ENCODE results near the gene SMURF2. TPM values are rescaled to one million over a fixed set of nuclear protein-coding genes. Genes with fewer than 3 reads are reported as not detected.

Gene SMURF2
- total and polyA plus RNA-seq, 9 of the 15 experiments (the other 6 are each of a cell fraction or from before 2014, with no cell fraction given): 3.8 to 22.0 (median 14.8) TPM

- in situ Hi-C loops (cut with MboI) (no loop called here), intact Hi-C loops (cut with micrococcal nuclease) (no loop called here)
- no peak overlapping the region for H3K4me3 ChIP-seq
- no peaks in the 10 kb centered on the region for H3K9me1 ChIP-seq (ENCODE audit: control insufficient read depth, insufficient read depth, low read length)
- no peaks in the 10 kb centered on the region for H3K27me3 ChIP-seq (ENCODE audit: control insufficient read depth in 2 of 2, insufficient read depth in 2 of 2, low read length in 2 of 2)
- no peaks in the 10 kb centered on the region for H3K79me2 ChIP-seq (ENCODE audit: control insufficient read depth, insufficient read depth, low read length)
- H4K20me1 ChIP-seq (replicated peaks; ENCODE audit: control insufficient read depth, insufficient read depth, low read length): no peaks in the 10 kb centered on the region
- CTCF ChIA-PET (ENCODE audit: low intra/inter-chr PET ratio): no interaction called here
- ATAC-seq (no peak), DNase-seq (ENCODE audit: extremely low read depth in 1 of 4, low spot score in 3 of 4) (no peak), FAIRE-seq (no peak)
- POLR2A ChIA-PET: interaction anchor here (0.7 to 2.5 kb wide), 3 partner anchors 11 to 77 kb away, joined by 3 to 8 read pairs (median 6); partner anchors contain the start of gene DDX5
- H3K9ac ChIP-seq (ENCODE audit: insufficient read depth in 1 of 2, low read depth in 2 of 2, low read length in 2 of 2): no peak overlapping the region; a peak in 1 of 4 replicates
- peaks cover 30% of the 10 kb centered on the region for H3K36me3 ChIP-seq (ENCODE audit: control insufficient read depth, insufficient read depth, low read length)
- TF ChIP-seq GABPA (tag; conservative IDR thresholded peaks at IDR 0.05; ENCODE audit: low read depth) (no peak), HNRNPK (IDR thresholded peaks at IDR 0.05; ENCODE audit: low read depth, low read length, poor library complexity, severe bottlenecking) (no peak), ATF1 (CRISPR knock-in tag; IDR thresholded peaks at IDR 0.05) (no peak), ATF1 (tag; IDR thresholded peaks at IDR 0.05) (no peak), ZNF830 (CRISPR knock-in tag; IDR thresholded peaks at IDR 0.05) (no peak), SMC3 (conservative IDR thresholded peaks at IDR 0.05; ENCODE audit: insufficient read depth, low read depth, low read length) (no peak), MTF1 (CRISPR knock-in tag; IDR thresholded peaks at IDR 0.05; ENCODE audit: borderline replicate concordance) (no peak), RNF2 (IDR thresholded peaks at IDR 0.05) (no peak), ZNF174 (CRISPR knock-in tag; IDR thresholded peaks at IDR 0.05) (no peak), RAD21 (CRISPR knock-in tag; conservative IDR thresholded peaks at IDR 0.05 in 1 of 2, IDR thresholded peaks at IDR 0.05 in 1 of 2) (no peak), RBM14 (IDR thresholded peaks at IDR 0.05; ENCODE audit: borderline replicate concordance, insufficient read depth, low read depth, low read length) (no peak), SIN3A (IDR thresholded peaks at IDR 0.05; ENCODE audit: borderline replicate concordance in 2 of 2, control insufficient read depth in 1 of 2, low read depth in 2 of 2, low read length in 2 of 2) (no peak), MEF2A (IDR thresholded peaks at IDR 0.05; ENCODE audit: control insufficient read depth, low read depth, low read length) (no peak), XRCC3 (IDR thresholded peaks at IDR 0.05) (no peak), RBFOX2 (IDR thresholded peaks at IDR 0.05; ENCODE audit: low read depth, low read length) (no peak), TAF9B (IDR thresholded peaks at IDR 0.05; ENCODE audit: partially characterized antibody) (no peak), TBL1XR1 (IDR thresholded peaks at IDR 0.05; ENCODE audit: low read length in 2 of 2) (no peak), EP300 (IDR thresholded peaks at IDR 0.05; ENCODE audit: low read length) (no peak), ZNF707 (CRISPR knock-in tag; conservative IDR thresholded peaks at IDR 0.05) (no peak)
- TF ChIP-seq, protein P1, sequence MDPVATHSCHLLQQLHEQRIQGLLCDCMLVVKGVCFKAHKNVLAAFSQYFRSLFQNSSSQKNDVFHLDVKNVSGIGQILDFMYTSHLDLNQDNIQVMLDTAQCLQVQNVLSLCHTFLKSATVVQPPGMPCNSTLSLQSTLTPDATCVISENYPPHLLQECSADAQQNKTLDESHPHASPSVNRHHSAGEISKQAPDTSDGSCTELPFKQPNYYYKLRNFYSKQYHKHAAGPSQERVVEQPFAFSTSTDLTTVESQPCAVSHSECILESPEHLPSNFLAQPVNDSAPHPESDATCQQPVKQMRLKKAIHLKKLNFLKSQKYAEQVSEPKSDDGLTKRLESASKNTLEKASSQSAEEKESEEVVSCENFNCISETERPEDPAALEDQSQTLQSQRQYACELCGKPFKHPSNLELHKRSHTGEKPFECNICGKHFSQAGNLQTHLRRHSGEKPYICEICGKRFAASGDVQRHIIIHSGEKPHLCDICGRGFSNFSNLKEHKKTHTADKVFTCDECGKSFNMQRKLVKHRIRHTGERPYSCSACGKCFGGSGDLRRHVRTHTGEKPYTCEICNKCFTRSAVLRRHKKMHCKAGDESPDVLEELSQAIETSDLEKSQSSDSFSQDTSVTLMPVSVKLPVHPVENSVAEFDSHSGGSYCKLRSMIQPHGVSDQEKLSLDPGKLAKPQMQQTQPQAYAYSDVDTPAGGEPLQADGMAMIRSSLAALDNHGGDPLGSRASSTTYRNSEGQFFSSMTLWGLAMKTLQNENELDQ (CRISPR knock-in tag; IDR thresholded peaks at IDR 0.05; ENCODE audit: borderline replicate concordance): no peak
- TF ChIP-seq, protein P2, sequence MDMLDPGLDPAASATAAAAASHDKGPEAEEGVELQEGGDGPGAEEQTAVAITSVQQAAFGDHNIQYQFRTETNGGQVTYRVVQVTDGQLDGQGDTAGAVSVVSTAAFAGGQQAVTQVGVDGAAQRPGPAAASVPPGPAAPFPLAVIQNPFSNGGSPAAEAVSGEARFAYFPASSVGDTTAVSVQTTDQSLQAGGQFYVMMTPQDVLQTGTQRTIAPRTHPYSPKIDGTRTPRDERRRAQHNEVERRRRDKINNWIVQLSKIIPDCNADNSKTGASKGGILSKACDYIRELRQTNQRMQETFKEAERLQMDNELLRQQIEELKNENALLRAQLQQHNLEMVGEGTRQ (CRISPR knock-in tag; IDR thresholded peaks at IDR 0.05): no peak
- no TSS peak for BruUV-seq (replicated peaks)
- H3K4me2 ChIP-seq (ENCODE audit: insufficient read depth, low read length): no peak overlapping the region
- no peak overlapping the region for H2AFZ ChIP-seq (ENCODE audit: low read depth, low read length)
- no peaks in the 10 kb centered on the region for H3K4me1 ChIP-seq (replicated peaks in 1 of 2; ENCODE audit: control insufficient read depth in 2 of 2, insufficient read depth in 2 of 2, low read length in 2 of 2)
- no peak overlapping the region for H3K27ac ChIP-seq (ENCODE audit: extremely low read depth, low read depth, low read length)
- no peaks in the 10 kb centered on the region for H3K9me3 ChIP-seq (replicated peaks; ENCODE audit: control insufficient read depth, insufficient read depth, low read depth, low read length)
- 89% methylated on average over 3 of the region's 3 CpGs for WGBS (ENCODE audit: insufficient coverage, low coverage, missing lambda C conversion rate)
These were observed 79.1 kb downstream of the SMURF2 start for GRCh38 chr17:64583038-64583437.

Measured in K562 (cell line).